Activated T-helper 1 cell treated with anti-CD3 and anti-CD28 coated beads, Interleukin-12 subunit alpha, Interleukin-12 subunit beta, Interleukin-2, Interleukin-4 antibody, amounts not matched to agents 30 ng/mL and 10 ng/mL and 1 ng/mL, durations not matched to agents 14 hours and 24 hours and 36 hours (primary cell): Measurements from ENCODE around the gene C1QL1. TPM values are rescaled to one million over a fixed set of nuclear protein-coding genes. Genes with fewer than 3 reads are reported as not detected.

Source experiments
- DNase-seq: peaks from one replicate; pipeline ENCODE4 v3.0.0; 2021; ENCODE audit warnings: low spot score
- H3K27ac Mint-ChIP-seq: one replicate; pipeline ENCODE4 v1.8.0; 2021; ENCODE audit warnings: mild to moderate bottlenecking, mixed read lengths
- H3K27me3 Mint-ChIP-seq: one replicate; pipeline ENCODE4 v1.8.0; 2022; ENCODE audit warnings: mild to moderate bottlenecking, moderate library complexity, mixed read lengths; ENCODE audit not compliant: insufficient read depth
- H3K36me3 Mint-ChIP-seq: one replicate; pipeline ENCODE4 v1.8.0; 2021; ENCODE audit warnings: low read depth, mixed read lengths
- H3K4me1 Mint-ChIP-seq: one replicate; pipeline ENCODE4 v1.8.0; 2021; ENCODE audit warnings: low read depth, mixed read lengths
- H3K4me3 Mint-ChIP-seq: one replicate; pipeline ENCODE4 v1.8.0; 2021; ENCODE audit warnings: mild to moderate bottlenecking, moderate library complexity, mixed read lengths
- H3K9me3 Mint-ChIP-seq: one replicate; pipeline ENCODE4 v1.8.0; 2021; ENCODE audit warnings: mixed read lengths
- intact Hi-C: fragments of 100-400 bp; cut with micrococcal nuclease; formaldehyde crosslinking; loops from one replicate; pipeline ENCODE4 v1.15.1; 2024
- total RNA-seq: library from RNA; stranded (reverse); gene quantifications from 2 replicates; pipeline ENCODE4 v1.2.3, GENCODE V29; 2022

C1QL1 gene
- total RNA-seq, result 0.39 and 0.54 TPM in 2 replicates

DNA sequence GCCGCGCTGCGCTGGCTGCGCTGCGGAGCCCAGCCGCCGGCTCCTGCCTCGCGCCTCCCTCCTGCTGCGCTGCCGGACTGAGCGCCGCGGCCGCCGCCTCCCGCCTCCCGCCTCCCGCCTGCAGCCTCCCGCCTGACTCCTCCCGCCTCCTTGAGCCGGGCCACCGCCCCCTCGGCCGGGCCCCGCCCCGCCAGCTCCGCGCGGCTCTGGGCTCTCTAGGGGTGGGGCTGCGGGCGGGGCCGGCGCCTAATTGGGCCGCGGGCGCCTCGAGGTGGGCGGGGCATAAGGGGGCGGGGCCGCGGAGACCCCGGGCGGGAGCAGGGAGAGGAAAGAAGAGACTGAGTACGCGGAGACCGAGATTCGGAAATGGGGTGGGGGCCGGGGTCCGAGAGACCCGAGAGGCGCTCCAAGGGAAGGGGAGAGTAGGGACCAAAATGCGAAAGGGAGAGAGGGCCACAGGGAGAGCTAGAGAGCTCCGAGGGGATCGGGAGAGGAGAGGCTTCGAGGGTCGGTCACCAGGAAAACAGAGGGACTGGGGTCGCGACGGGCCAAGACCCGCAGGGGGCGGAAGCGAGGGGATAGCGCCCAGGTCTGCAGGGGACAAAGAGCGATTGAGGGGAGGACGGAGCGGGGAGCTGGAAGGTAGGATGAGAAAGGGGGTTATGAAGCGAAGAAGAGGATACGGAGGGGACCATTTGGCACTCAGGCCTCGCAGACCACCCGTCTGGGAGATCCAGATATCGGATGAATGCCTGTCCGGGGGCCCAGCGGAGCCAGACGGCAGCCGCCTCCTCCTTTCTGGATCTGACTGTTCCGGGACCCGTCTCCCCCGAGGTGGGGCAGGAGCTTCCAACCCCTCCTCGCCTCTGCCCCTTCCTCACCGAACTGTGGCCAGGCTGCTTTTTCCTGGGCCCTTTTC is at the start of gene C1QL1:
TSS of gene C1QL1 (minus strand) at position 79 of the 919 bp plus-strand sequence. CDS start 255 bp downstream, outside the sequence.
- Mint-ChIP-seq H3K27me3 (peaks cover 67% of the 10 kb centered on the region), H3K4me1 (peaks cover 38% of the 10 kb centered on the region), H3K27ac (no peak within 1 kb of the TSS), H3K9me3 (no peaks in the 10 kb centered on the region), H3K4me3 (peak within 1 kb of the TSS; percentile 78), H3K36me3 (peaks cover 4% of the 10 kb centered on the region)
- intact Hi-C loops, result loop anchor here (1.0 to 5.0 kb wide), 7 partner anchors 21 to 193 kb away; partner anchors contain the start of genes DCAKD, EFTUD2, KIF18B and NMT1
- DNase-seq, result peak; percentile 86

DNA sequence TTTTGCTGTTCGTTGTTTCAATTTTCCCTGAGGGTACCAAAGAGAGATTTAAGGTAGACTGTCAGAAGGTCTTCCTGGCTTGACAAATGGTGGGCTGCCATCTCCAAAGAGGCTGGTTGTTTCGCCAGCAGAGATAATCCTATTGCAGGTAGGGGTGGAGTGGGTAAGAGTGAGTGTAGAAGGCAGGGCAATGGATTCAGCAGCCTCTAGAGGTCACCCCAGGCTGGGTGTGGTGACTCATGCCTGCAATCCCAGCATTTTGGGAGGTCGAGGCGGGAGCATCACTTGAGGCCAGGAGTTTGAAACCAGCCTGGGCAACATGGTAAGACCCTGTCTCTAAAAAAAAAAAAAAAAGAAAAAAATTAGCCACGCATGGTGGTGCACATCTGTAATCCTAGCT is 48.7 kb upstream of the C1QL1 start:
- peaks cover 38% of the 10 kb centered on the region for H3K27me3 Mint-ChIP-seq
- H3K4me3 Mint-ChIP-seq, result no peak overlapping the region
- peaks cover 22% of the 10 kb centered on the region for H3K4me1 Mint-ChIP-seq
- no peaks in the 10 kb centered on the region for H3K9me3 Mint-ChIP-seq
- H3K27ac Mint-ChIP-seq, result no peak overlapping the region
- no peak for DNase-seq
- H3K36me3 Mint-ChIP-seq, result peaks cover 9% of the 10 kb centered on the region
- intact Hi-C loops, result no loop called here

DNA sequence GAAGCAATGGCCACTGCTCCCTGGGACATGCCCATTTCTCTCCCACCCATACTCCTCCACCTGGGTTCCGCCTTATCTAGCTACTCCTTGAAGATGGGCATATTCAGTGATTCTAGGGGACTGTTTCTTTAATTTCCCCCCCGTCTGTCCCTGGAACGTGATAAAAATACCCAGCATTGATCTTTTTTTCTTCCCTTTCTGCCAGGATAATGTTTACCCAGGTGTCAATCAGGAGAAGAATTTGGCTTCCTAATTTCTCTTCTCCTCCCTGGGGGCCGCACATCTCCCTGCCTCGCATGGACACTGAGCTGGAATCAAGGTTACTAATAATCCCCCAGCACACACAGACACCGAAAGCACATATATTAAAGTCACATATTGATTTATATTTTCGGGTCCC is 48.1 kb upstream of the C1QL1 start:
- H3K27ac Mint-ChIP-seq, result no peak overlapping the region
- H3K9me3 Mint-ChIP-seq, result no peaks in the 10 kb centered on the region
- no peak overlapping the region for H3K4me3 Mint-ChIP-seq
- peaks cover 18% of the 10 kb centered on the region for H3K4me1 Mint-ChIP-seq
- intact Hi-C loops, result no loop called here
- peaks cover 36% of the 10 kb centered on the region for H3K27me3 Mint-ChIP-seq
- DNase-seq, result no peak
- peaks cover 6% of the 10 kb centered on the region for H3K36me3 Mint-ChIP-seq

DNA sequence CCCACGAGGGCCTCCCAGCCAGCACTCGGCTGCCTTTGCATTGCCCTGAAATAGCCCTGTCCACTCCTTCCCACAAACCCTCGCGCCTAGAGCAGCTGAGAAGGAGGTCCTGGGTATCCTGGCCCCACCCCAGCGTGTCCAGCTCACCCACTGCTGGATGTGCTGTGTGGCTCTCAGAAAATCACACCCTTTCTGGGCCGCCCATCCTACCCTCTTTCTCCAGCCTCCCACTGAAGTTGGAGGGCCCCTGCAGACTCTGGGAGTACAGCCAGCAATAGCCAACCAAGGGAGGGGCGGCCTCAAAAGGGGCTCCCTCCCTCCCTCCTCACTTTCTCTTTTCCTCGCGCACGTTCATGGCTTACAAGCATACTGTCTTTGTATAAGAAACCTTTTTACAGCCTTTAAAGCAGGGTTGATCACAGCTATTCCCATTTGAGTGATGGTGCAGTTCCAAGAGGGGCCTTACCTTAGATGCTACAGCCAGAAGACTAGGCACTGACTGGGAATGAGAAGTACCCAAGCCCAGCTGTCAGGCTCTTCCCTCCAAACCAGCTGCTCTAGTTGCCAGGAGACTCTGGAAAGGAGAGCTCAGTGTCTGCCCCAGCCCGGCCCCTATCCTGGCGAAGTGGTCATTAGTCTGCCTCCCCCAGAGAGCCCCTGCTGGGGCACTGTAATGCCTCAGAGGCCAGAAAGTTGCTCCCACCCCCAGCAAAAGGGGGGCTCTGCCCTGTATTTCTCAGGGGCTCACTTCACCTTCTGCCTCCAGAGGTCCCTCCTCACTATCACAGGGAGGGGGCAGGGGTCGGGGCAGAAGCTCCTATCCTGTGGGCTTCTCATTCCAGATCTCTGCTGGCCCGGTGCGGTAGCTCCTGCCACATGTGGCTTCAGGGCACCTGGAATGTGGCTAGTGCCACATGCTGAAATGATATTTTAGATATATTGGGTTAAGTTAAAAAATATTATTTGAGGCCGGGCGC is 45.2 kb upstream of the C1QL1 start:
- H3K27ac Mint-ChIP-seq, result no peak overlapping the region
- H3K4me3 Mint-ChIP-seq, result no peak overlapping the region

DNA sequence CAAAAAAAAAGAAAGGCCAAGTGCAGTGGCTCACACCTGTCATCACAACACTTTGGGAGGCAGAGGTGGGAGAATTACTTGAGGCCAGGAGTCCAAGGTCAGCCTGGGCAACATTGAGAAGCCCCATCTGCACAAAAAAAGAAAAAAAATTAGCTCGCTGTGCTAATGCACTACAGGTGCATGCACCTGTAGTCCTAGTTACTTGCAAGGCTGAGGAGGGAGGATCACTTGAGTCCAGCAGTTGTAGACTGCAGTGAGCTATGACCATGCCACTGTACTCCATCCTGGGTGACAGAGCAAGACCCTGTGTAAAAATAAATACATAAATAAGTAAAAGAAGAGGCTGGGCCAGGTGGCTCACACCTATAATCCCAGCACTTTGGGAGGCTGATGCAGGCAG is 43.7 kb upstream of the C1QL1 start:
- intact Hi-C loops, result no loop called here
- Mint-ChIP-seq H3K9me3 (no peaks in the 10 kb centered on the region), H3K4me1 (no peaks in the 10 kb centered on the region), H3K36me3 (no peaks in the 10 kb centered on the region), H3K27me3 (peaks cover 17% of the 10 kb centered on the region), H3K27ac (no peak overlapping the region), H3K4me3 (no peak overlapping the region)
- DNase-seq, result no peak

More for the DNA sequence above, 45.2 kb upstream of the C1QL1 start:
- H3K9me3 Mint-ChIP-seq, result no peaks in the 10 kb centered on the region
- H3K36me3 Mint-ChIP-seq, result no peaks in the 10 kb centered on the region
- H3K4me1 Mint-ChIP-seq, result peaks cover under 1% of the 10 kb centered on the region
- DNase-seq, result no peak
- intact Hi-C loops, result no loop called here
- peaks cover 17% of the 10 kb centered on the region for H3K27me3 Mint-ChIP-seq

DNA sequence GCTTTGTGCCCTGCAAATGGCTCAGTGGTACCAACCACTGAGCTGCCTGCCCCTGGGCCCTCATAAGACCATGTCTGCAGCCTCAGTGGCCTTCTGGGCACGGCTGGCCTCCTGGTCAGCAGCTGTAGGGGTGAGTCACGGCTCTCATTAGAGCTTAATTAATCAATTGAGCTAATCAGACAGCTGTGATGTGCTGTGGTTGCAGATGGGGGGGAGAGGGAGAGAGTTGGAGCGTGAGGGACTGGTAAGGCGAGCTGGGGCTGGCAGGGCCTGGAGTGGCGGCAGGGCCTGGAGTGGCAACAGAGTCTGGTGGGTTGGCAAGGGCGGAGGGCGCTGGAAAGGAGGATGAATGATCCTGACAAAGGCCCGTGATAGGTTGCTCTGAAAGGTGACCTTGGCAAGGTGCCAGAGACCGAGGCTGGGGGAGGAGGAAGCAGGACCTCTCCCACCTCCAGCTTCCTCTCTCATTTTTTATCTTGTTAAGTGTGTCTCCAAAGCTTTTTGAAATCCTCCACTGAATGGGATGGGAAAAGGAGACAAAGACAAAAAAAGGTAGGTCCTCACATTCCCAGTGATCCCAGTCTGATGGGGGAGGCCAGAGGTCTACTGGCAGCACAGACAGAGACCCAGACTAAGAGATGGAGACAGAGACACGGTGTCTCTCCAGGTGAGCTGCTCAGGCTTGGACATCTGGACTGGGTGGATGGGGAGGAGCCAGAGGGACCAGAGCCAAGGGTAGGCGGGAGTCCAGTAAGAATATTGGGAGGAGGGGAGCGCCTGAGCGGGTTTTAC is 41.8 kb upstream of the C1QL1 start:
- intact Hi-C loops, result no loop called here
- no peak overlapping the region for H3K4me3 Mint-ChIP-seq

DNA sequence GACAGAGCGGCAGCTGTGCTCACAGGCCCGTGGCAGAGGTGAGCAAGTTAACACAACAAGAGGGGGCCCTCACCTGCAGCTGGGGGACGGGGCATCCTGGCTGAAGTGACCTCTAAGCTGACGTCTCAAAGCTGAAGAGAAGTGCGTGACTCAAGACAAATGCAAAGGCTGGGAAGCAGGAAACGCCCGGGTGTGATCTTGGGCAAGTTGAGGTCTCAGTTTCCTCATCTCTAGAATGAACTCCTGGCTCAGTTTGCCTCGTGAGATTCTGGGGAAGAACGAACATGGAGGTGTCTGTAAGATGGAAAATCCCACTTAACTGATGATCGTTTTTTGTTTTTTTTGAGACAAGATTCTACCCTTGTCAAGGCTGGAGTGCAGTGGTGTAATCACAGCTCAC is 40.1 kb upstream of the C1QL1 start:
- H3K27me3 Mint-ChIP-seq, result peaks cover 12% of the 10 kb centered on the region
- DNase-seq, result no peak
- no peaks in the 10 kb centered on the region for H3K36me3 Mint-ChIP-seq
- intact Hi-C loops, result no loop called here
- no peaks in the 10 kb centered on the region for H3K4me1 Mint-ChIP-seq
- no peaks in the 10 kb centered on the region for H3K9me3 Mint-ChIP-seq
- no peak overlapping the region for H3K4me3 Mint-ChIP-seq
- no peak overlapping the region for H3K27ac Mint-ChIP-seq

More for the DNA sequence above, 41.8 kb upstream of the C1QL1 start:
- no peaks in the 10 kb centered on the region for H3K36me3 Mint-ChIP-seq
- H3K27me3 Mint-ChIP-seq, result peaks cover 9% of the 10 kb centered on the region
- no peak overlapping the region for H3K27ac Mint-ChIP-seq
- no peak for DNase-seq
- H3K9me3 Mint-ChIP-seq, result no peaks in the 10 kb centered on the region
- no peaks in the 10 kb centered on the region for H3K4me1 Mint-ChIP-seq

DNA sequence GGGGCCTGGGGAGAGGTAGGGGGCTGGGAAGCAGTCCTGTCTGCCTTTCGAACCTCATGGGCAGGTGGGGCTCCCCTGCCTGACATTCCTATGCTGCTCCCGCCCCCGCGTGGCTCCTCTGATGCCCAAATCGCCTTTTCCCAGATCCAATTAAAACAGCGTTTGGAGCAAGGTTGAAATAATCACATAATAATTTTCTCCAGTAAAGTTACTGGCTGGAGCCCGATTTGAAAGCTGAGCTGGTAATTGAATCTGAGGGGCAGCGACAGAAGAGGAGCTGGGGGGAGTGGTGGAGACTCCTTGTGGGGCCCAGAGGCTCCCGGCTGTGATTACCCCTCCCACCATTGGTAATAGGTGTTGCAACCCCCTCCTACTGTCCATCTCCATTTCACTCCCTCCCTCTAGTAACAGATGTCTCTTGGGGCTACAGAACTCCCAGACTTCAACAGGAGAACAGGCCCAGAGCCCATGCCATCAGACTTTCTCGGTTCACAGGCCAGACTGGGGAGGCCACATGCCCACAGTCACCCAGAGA is 38.9 kb upstream of the C1QL1 start:
- Mint-ChIP-seq H3K4me3 (no peak overlapping the region), H3K27me3 (peaks cover 15% of the 10 kb centered on the region), H3K4me1 (no peaks in the 10 kb centered on the region), H3K9me3 (no peaks in the 10 kb centered on the region), H3K27ac (no peak overlapping the region), H3K36me3 (no peaks in the 10 kb centered on the region)
- intact Hi-C loops, result no loop called here
- DNase-seq, result no peak

DNA sequence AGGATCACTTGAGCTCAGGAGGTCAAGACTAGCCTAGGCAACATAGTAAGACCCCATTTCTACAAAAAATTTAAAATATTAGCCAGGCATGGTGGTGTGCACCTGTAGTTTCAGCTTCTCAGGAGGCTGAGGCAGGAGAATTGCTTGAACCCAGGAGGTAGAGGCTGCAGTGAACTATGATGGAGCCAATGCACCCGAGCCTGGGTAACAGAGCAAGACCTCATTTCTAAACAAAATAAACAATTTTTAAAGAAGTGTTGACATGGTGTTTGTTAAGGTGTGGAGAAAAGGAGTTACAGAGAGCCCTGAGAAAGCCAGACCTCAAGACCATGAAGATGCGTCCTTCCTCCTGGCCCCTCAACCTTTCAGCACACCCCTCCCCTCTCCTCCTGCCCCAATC is 37.6 kb upstream of the C1QL1 start:
- Mint-ChIP-seq H3K36me3 (no peaks in the 10 kb centered on the region), H3K27ac (no peak overlapping the region), H3K4me3 (no peak overlapping the region), H3K27me3 (peaks cover 15% of the 10 kb centered on the region), H3K9me3 (no peaks in the 10 kb centered on the region), H3K4me1 (no peaks in the 10 kb centered on the region)
- DNase-seq, result no peak
- intact Hi-C loops, result no loop called here

DNA sequence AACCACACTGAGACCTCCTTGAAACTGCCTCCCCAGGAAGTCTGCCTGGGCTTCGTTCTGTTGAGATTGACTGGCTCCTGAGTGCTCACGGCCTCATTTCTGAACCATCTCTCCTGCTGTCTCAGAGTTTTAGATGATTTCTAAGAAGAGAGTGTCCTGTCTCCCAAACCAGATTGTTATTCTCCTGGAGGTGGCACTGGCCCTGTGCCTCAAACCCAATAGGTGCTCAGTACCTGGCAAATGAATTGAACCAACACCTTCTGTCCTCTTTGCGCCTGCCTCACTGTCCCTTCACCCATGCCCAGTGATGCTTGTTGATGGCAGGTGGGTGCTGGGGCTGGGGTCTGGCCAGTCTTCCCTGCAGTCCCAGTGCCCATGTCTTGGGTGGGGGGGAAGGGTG is 36.3 kb upstream of the C1QL1 start:
- no peak overlapping the region for H3K27ac Mint-ChIP-seq

DNA sequence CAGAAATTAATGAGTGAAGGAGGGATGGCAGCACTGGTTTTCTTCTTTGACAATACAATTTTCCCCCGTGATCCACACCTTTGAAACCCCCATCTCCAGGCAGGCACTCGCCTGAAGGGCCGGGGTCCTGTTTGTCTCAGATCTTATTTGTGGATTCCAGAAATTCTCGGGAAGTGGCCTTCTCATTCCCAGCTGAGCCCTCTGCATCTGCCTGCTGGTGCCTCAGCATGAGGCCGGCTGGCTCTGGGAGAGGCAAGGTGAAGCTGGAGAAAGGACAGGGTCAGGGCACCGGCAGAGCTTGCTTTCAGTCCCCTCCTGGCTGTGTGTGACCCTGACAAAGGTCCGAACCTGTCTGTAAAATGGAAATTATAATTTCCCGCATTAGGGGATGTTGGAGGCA is 35.8 kb upstream of the C1QL1 start:
- H3K27ac Mint-ChIP-seq, result no peak overlapping the region
- peaks cover 18% of the 10 kb centered on the region for H3K27me3 Mint-ChIP-seq
- no peaks in the 10 kb centered on the region for H3K36me3 Mint-ChIP-seq

More for the DNA sequence above, 36.3 kb upstream of the C1QL1 start:
- Mint-ChIP-seq H3K4me3 (no peak overlapping the region), H3K4me1 (no peaks in the 10 kb centered on the region), H3K9me3 (no peaks in the 10 kb centered on the region), H3K27me3 (peaks cover 18% of the 10 kb centered on the region), H3K36me3 (no peaks in the 10 kb centered on the region)
- intact Hi-C loops, result no loop called here
- DNase-seq, result no peak

DNA sequence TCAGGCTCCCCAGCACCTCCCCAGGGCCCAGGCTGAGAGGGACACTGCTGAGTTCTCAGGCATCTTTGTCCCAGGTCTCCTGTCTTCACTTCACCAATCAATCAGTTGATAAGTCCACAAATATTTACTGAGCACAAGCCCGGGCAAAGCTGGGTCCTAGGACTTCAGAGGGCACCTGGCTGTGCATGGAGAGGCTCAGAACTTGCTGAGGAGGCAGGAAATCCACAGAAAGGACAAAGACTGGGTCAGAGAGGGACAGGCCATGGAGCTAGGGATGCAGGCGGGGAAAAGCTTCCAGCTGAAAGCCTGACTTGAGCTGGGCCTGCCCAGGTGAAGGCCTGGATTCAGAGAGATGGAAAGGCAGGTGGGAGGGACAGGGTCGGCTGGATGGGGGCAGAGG is 33.2 kb upstream of the C1QL1 start:
- Mint-ChIP-seq H3K27ac (no peak overlapping the region), H3K4me1 (no peaks in the 10 kb centered on the region), H3K27me3 (peaks cover 22% of the 10 kb centered on the region), H3K9me3 (no peaks in the 10 kb centered on the region), H3K36me3 (no peaks in the 10 kb centered on the region), H3K4me3 (no peak overlapping the region)
- no peak for DNase-seq
- intact Hi-C loops, result no loop called here

More for the DNA sequence above, 35.8 kb upstream of the C1QL1 start:
- no peak overlapping the region for H3K4me3 Mint-ChIP-seq
- no peaks in the 10 kb centered on the region for H3K4me1 Mint-ChIP-seq
- no peaks in the 10 kb centered on the region for H3K9me3 Mint-ChIP-seq
- no peak for DNase-seq
- intact Hi-C loops, result no loop called here
